Measurements from ENCODE around the gene TRIO. TPM values are rescaled to one million over a fixed set of nuclear protein-coding genes. Genes with fewer than 3 reads are reported as not detected.
A peak's percentile ranks its signal among the peaks of the same experiment; 100 is the strongest.

The TRIO gene
- total and polyA plus RNA-seq, 10 of the 15 experiments (the other 5 are each of a cell fraction or from before 2014, with no cell fraction given): 5.1 to 96.4 (median 44.6) TPM

DNA sequence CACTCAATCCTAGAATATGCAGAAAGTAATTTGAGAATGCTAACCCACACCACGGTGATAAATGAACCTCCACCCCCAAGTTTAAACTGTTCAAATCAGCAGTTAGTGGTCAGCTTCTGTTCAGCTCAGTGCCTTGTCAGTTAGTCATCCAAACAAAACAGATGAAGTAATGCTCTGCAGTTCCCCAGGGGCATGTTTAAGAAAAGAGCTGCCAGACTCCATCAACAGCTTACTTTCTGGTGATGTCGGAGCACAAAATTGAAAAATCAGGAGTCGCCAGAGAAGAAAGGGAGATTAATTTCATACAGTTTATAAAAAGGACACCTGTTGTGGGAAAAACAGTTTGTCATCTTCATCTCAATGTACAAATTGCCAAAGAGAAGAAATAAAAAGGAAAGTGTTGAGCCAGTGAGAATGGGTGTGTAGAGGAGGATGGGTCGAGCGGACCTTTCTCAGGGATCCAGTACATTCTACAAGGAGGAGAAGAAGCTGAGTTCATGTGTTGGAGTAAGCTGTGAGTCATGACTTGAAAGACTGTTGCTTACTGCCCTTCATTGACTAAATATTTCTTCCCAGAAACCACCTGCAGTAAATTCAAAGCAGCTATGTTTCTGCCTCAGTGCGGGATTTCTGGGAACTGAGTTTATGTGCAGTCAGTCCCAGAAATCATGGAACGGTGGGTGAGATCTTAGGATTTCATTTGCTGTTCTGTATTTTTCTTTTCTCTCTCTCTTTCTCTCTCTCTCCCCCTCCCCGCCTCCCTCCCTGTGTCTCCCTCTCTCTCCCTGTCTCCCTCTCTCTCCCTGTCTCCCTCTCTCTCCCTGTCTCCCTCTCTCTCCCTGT lies 13.7 kb downstream of the TRIO start (continued):
- no peak for TF ChIP-seq CTCF (IDR thresholded peaks at IDR 0.05 in 2 of 3, conservative IDR thresholded peaks at IDR 0.05 in 1 of 3; ENCODE audit: control insufficient read depth in 2 of 3, extremely low read depth in 1 of 3, insufficient read depth in 1 of 3, low read depth in 3 of 3, low read length in 3 of 3)
- TF ChIP-seq LARP7 (IDR thresholded peaks at IDR 0.05): no peak
- TF ChIP-seq RBBP5 (conservative IDR thresholded peaks at IDR 0.05): no peak
- TF ChIP-seq PAX8 (IDR thresholded peaks at IDR 0.05): no peak
- TF ChIP-seq SUPT20H (IDR thresholded peaks at IDR 0.05; ENCODE audit: borderline replicate concordance, control insufficient read depth, low read depth, low read length): no peak
- TF ChIP-seq, protein P1, sequence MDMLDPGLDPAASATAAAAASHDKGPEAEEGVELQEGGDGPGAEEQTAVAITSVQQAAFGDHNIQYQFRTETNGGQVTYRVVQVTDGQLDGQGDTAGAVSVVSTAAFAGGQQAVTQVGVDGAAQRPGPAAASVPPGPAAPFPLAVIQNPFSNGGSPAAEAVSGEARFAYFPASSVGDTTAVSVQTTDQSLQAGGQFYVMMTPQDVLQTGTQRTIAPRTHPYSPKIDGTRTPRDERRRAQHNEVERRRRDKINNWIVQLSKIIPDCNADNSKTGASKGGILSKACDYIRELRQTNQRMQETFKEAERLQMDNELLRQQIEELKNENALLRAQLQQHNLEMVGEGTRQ (IDR thresholded peaks at IDR 0.05; ENCODE audit: borderline replicate concordance, low read depth, low read length): no peak
- TF ChIP-seq, protein P2, sequence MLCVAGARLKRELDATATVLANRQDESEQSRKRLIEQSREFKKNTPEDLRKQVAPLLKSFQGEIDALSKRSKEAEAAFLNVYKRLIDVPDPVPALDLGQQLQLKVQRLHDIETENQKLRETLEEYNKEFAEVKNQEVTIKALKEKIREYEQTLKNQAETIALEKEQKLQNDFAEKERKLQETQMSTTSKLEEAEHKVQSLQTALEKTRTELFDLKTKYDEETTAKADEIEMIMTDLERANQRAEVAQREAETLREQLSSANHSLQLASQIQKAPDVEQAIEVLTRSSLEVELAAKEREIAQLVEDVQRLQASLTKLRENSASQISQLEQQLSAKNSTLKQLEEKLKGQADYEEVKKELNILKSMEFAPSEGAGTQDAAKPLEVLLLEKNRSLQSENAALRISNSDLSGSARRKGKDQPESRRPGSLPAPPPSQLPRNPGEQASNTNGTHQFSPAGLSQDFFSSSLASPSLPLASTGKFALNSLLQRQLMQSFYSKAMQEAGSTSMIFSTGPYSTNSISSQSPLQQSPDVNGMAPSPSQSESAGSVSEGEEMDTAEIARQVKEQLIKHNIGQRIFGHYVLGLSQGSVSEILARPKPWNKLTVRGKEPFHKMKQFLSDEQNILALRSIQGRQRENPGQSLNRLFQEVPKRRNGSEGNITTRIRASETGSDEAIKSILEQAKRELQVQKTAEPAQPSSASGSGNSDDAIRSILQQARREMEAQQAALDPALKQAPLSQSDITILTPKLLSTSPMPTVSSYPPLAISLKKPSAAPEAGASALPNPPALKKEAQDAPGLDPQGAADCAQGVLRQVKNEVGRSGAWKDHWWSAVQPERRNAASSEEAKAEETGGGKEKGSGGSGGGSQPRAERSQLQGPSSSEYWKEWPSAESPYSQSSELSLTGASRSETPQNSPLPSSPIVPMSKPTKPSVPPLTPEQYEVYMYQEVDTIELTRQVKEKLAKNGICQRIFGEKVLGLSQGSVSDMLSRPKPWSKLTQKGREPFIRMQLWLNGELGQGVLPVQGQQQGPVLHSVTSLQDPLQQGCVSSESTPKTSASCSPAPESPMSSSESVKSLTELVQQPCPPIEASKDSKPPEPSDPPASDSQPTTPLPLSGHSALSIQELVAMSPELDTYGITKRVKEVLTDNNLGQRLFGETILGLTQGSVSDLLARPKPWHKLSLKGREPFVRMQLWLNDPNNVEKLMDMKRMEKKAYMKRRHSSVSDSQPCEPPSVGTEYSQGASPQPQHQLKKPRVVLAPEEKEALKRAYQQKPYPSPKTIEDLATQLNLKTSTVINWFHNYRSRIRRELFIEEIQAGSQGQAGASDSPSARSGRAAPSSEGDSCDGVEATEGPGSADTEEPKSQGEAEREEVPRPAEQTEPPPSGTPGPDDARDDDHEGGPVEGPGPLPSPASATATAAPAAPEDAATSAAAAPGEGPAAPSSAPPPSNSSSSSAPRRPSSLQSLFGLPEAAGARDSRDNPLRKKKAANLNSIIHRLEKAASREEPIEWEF (IDR thresholded peaks at IDR 0.05; ENCODE audit: insufficient replicate concordance, low read depth, low read length): no peak
- no peak for TF ChIP-seq SIX5 (IDR thresholded peaks at IDR 0.05; ENCODE audit: low read depth, low read length, severe bottlenecking)
- TF ChIP-seq BMI1 (IDR thresholded peaks at IDR 0.05; ENCODE audit: borderline replicate concordance): no peak; the same call in 1 of the 2 replicates
- peak in 1 of 2 experiments; percentile 35; a peak in 1 of 4 replicates for TF ChIP-seq ETV6 (conservative IDR thresholded peaks at IDR 0.05 in 1 of 2, IDR thresholded peaks at IDR 0.05 in 1 of 2; ENCODE audit: borderline replicate concordance in 1 of 2, low read depth in 1 of 2)
- TF ChIP-seq, protein P3, sequence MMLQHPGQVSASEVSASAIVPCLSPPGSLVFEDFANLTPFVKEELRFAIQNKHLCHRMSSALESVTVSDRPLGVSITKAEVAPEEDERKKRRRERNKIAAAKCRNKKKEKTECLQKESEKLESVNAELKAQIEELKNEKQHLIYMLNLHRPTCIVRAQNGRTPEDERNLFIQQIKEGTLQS (IDR thresholded peaks at IDR 0.05; ENCODE audit: borderline replicate concordance, extremely low read depth, low read depth, low read length): no peak
- no peak for TF ChIP-seq SMARCA5 (IDR thresholded peaks at IDR 0.05)
- no peak for TF ChIP-seq ASH2L (IDR thresholded peaks at IDR 0.05; ENCODE audit: borderline replicate concordance, low read depth)
- peak; percentile 91 for TF ChIP-seq MYB (IDR thresholded peaks at IDR 0.05; ENCODE audit: borderline replicate concordance, low read depth, low read length)
- TF ChIP-seq TCF12 (IDR thresholded peaks at IDR 0.05; ENCODE audit: low read depth, low read length): no peak
- no peak for TF ChIP-seq STAT3 (IDR thresholded peaks at IDR 0.05; ENCODE audit: low read depth, low read length)
- TF ChIP-seq ZBED1 (IDR thresholded peaks at IDR 0.05; ENCODE audit: borderline replicate concordance): 0 out of 2 replicates have a peak, but pooled peaks have one; percentile 24
- TF ChIP-seq RB1 (IDR thresholded peaks at IDR 0.05; ENCODE audit: borderline replicate concordance): no peak
- TF ChIP-seq, protein P4, sequence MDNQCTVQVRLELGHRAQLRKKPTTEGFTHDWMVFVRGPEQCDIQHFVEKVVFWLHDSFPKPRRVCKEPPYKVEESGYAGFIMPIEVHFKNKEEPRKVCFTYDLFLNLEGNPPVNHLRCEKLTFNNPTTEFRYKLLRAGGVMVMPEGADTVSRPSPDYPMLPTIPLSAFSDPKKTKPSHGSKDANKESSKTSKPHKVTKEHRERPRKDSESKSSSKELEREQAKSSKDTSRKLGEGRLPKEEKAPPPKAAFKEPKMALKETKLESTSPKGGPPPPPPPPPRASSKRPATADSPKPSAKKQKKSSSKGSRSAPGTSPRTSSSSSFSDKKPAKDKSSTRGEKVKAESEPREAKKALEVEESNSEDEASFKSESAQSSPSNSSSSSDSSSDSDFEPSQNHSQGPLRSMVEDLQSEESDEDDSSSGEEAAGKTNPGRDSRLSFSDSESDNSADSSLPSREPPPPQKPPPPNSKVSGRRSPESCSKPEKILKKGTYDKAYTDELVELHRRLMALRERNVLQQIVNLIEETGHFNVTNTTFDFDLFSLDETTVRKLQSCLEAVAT (IDR thresholded peaks at IDR 0.05): 0 out of 2 replicates have a peak, but pooled peaks have one; percentile 58
